HL-60 (cell line): ENCODE data around the gene EIF5A.
A peak's percentile ranks its signal among the peaks of the same experiment; 100 is the strongest.

Experiments
- DNase-seq, 2 experiments: peaks; one replicate each; pipeline ENCODE4 v3.0.0-alpha.2; 2010 to 2020; ENCODE audit warnings: low read depth in 1 of 2, low spot score in 1 of 2
- H3K27ac ChIP-seq: fragments of 250-450 bp; sonication (Bioruptor Pico); replicated peaks from 2 replicates; pipeline ENCODE4 v1.5.1; 2020; ENCODE audit warnings: mild to moderate bottlenecking, moderate library complexity
- H3K27me3 ChIP-seq: fragments of 250-450 bp; sonication (Bioruptor Pico); 2 replicates; pipeline ENCODE4 v1.5.1; 2021; ENCODE audit warnings: mild to moderate bottlenecking, moderate library complexity; ENCODE audit not compliant: insufficient read depth, poor library complexity, severe bottlenecking
- H3K4me3 ChIP-seq: replicated peaks from 2 replicates; pipeline ENCODE4 v1.5.1; 2011; ENCODE audit warnings: mild to moderate bottlenecking, control low read depth, low read length; ENCODE audit not compliant: insufficient read depth
- GABPA ChIP-seq: IDR thresholded peaks from 2 replicates; pipeline ENCODE4 v1.6.1; 2012; ENCODE audit warnings: low read depth
- POLR2AphosphoS5 ChIP-seq: IDR thresholded peaks from 2 replicates; pipeline ENCODE4 v1.6.1; 2012; ENCODE audit warnings: low read depth
- REST ChIP-seq: IDR thresholded peaks from 2 replicates; pipeline ENCODE4 v1.6.1; 2012; ENCODE audit warnings: low read depth; ENCODE audit not compliant: insufficient replicate concordance
- SPI1 ChIP-seq: IDR thresholded peaks from 2 replicates; pipeline ENCODE4 v1.6.1; 2012; ENCODE audit warnings: low read depth, mild to moderate bottlenecking, borderline replicate concordance
- TF ChIP-seq, protein P1 (sequence below): IDR thresholded peaks from one replicate; pipeline ENCODE4 v1.5.1; 2011; ENCODE audit warnings: low read length, control low read depth, inconsistent platforms; ENCODE audit not compliant: insufficient read depth

The EIF5A gene

GRCh38 chr17:7262192-7262934 is 45.1 kb upstream of the EIF5A start, which contains the start of gene CLDN7:
TSS of gene CLDN7 (minus strand) at chr17:7262478. CDS start at chr17:7262043, 435 bp downstream.
- no peak for DNase-seq
- peaks cover 2% of the 10 kb centered on the region for H3K27me3 ChIP-seq
- TF ChIP-seq POLR2AphosphoS5, result no peak
- TF ChIP-seq SPI1, result no peak
- TF ChIP-seq GABPA, result no peak
- no peak for TF ChIP-seq REST
- TF ChIP-seq, protein P1, sequence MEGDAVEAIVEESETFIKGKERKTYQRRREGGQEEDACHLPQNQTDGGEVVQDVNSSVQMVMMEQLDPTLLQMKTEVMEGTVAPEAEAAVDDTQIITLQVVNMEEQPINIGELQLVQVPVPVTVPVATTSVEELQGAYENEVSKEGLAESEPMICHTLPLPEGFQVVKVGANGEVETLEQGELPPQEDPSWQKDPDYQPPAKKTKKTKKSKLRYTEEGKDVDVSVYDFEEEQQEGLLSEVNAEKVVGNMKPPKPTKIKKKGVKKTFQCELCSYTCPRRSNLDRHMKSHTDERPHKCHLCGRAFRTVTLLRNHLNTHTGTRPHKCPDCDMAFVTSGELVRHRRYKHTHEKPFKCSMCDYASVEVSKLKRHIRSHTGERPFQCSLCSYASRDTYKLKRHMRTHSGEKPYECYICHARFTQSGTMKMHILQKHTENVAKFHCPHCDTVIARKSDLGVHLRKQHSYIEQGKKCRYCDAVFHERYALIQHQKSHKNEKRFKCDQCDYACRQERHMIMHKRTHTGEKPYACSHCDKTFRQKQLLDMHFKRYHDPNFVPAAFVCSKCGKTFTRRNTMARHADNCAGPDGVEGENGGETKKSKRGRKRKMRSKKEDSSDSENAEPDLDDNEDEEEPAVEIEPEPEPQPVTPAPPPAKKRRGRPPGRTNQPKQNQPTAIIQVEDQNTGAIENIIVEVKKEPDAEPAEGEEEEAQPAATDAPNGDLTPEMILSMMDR, result no peak
- H3K4me3 ChIP-seq, result peak within 1 kb of the TSS; percentile 16
- no peak within 1 kb of the TSS for H3K27ac ChIP-seq

- H3K27ac ChIP-seq, result no peak overlapping the region
- peak; percentile 3; the same call in 1 of the 2 replicates for TF ChIP-seq SPI1
- TF ChIP-seq POLR2AphosphoS5, result no peak
- TF ChIP-seq REST, result no peak
- no peak for DNase-seq
- peaks cover 2% of the 10 kb centered on the region for H3K27me3 ChIP-seq
- H3K4me3 ChIP-seq, result peak overlapping the region; percentile 16
Measured at GRCh38 chr17:7262935-7263800, 44.3 kb upstream of the EIF5A start.

GRCh38 chr17:7263801-7264078 is 43.7 kb upstream of the EIF5A start:
- Histone ChIP-seq H3K27ac (no peak overlapping the region), H3K27me3 (peaks cover 2% of the 10 kb centered on the region), H3K4me3 (no peak overlapping the region)
- no peak for DNase-seq
- TF ChIP-seq POLR2AphosphoS5 (no peak), SPI1 (no peak), GABPA (no peak), REST (no peak)

GRCh38 chr17:7266784-7267183 is 40.6 kb upstream of the EIF5A start:
- no peak for DNase-seq
- Histone ChIP-seq H3K27ac (no peak overlapping the region), H3K4me3 (no peak overlapping the region), H3K27me3 (no peaks in the 10 kb centered on the region)
- TF ChIP-seq REST, result no peak
- no peak for TF ChIP-seq SPI1
- TF ChIP-seq POLR2AphosphoS5, result no peak
- TF ChIP-seq GABPA, result no peak
- TF ChIP-seq, protein P1, result no peak
